Thyroid gland (tissue), 4 donors: Measurements from ENCODE around the gene ITPKB. TPM values are rescaled to one million over a fixed set of nuclear protein-coding genes. Genes with fewer than 3 reads are reported as not detected.

Experiments
- DNase-seq, 2 donors: peaks; one replicate each; pipeline ENCODE4 v3.0.0-alpha.2; 2019
- H3K27ac ChIP-seq, 3 donors: fragments of 200-600 bp; sonication (generic); 1 replicate in 2 of 3; 2 replicates in 1 of 3; pipeline ENCODE4 v1.5.1; 2016 to 2019; ENCODE audit warnings: mild to moderate bottlenecking in 1 of 3, moderate library complexity in 1 of 3
- H3K27me3 ChIP-seq: fragments of 200-600 bp; sonication (generic); one replicate; pipeline ENCODE4 v1.5.1; 2019
- H3K36me3 ChIP-seq, 2 donors: fragments of 200-600 bp; sonication (generic); one replicate each; pipeline ENCODE4 v1.5.1; 2016 to 2019
- H3K4me1 ChIP-seq, 2 donors: fragments of 200-600 bp; sonication (generic); one replicate each; pipeline ENCODE4 v1.5.1; 2017 to 2019
- H3K4me3 ChIP-seq, 3 donors: fragments of 200-600 bp; sonication (generic); replicated peaks in 1 of 3; 1 replicate in 2 of 3; 2 replicates in 1 of 3; pipeline ENCODE4 v1.5.1; 2016; ENCODE audit warnings: mild to moderate bottlenecking in 1 of 3
- H3K9me3 ChIP-seq: fragments of 200-600 bp; sonication (generic); one replicate; pipeline ENCODE4 v1.5.1; 2017
- POLR2A ChIP-seq, 2 donors: fragments of 450-650 bp; IDR thresholded peaks; one replicate each; pipeline ENCODE4 v1.6.1; 2017; ENCODE audit warnings: antibody characterized with exemption in 2 of 2, mild to moderate bottlenecking in 2 of 2, moderate library complexity in 1 of 2
- WGBS, 2 donors: methylation state at CpG; one replicate each; pipeline ENCODE4 v1.1.5; 2017; 5-methylcytosine and 5-hydroxymethylcytosine counted together
- intact Hi-C: fragments of 100-400 bp; cut with DNase I; formaldehyde crosslinking; loops from one replicate; pipeline ENCODE4 v1.15.1; 2023
- total RNA-seq, 4 donors: library from RNA; depleted of rRNA; stranded (reverse); fragments of >200 nt; gene quantifications; one replicate each; pipeline ENCODE4 v1.2.3, GENCODE V29; 2016
- TF ChIP-seq, protein P1 (sequence below), 6 experiments: fragments of 200-600 bp in 3 of 6; fragments of 450-650 bp in 3 of 6; sonication (generic) in 3 of 6; IDR thresholded peaks; one replicate each; pipeline ENCODE4 v1.5.1; 2016 to 2019; ENCODE audit warnings: antibody characterized with exemption in 6 of 6, mild to moderate bottlenecking in 2 of 6, inconsistent platforms in 1 of 6, moderate library complexity in 1 of 6

The ITPKB gene
- total RNA-seq, 4 donors from 2014 or later, result 19.1 to 24.0 (median 22.2) TPM

DNA sequence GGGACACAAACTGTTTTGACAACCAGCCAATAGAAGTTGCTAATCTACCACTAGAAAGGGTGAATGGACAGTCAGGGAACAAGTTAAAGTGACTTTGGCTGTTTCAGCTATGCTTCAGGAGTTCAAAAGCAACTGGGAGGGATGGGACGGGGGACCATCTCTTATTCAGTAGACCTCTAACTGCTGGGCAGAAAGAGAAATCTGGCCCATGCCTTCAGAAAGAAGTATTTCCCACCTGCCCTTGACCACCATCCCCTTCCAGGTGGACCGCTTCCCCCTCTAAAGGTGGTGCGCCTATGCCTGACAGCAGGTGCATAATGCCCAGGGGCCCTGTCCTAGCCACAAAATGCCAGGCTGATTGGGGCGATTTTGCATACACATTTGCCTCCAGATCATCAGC lies 5.2 kb downstream of the ITPKB start:
- no peak overlapping the region for H3K4me3 ChIP-seq
- no peaks in the 10 kb centered on the region for H3K36me3 ChIP-seq
- TF ChIP-seq POLR2A (IDR thresholded peaks at IDR 0.05), result no peak
- TF ChIP-seq, protein P1, sequence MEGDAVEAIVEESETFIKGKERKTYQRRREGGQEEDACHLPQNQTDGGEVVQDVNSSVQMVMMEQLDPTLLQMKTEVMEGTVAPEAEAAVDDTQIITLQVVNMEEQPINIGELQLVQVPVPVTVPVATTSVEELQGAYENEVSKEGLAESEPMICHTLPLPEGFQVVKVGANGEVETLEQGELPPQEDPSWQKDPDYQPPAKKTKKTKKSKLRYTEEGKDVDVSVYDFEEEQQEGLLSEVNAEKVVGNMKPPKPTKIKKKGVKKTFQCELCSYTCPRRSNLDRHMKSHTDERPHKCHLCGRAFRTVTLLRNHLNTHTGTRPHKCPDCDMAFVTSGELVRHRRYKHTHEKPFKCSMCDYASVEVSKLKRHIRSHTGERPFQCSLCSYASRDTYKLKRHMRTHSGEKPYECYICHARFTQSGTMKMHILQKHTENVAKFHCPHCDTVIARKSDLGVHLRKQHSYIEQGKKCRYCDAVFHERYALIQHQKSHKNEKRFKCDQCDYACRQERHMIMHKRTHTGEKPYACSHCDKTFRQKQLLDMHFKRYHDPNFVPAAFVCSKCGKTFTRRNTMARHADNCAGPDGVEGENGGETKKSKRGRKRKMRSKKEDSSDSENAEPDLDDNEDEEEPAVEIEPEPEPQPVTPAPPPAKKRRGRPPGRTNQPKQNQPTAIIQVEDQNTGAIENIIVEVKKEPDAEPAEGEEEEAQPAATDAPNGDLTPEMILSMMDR (IDR thresholded peaks at IDR 0.05), result no peak
- H3K27ac ChIP-seq, result peak overlapping the region in 2 of 3 donors; percentile 6 to 64
- no peak for DNase-seq
- 87 to 100% methylated on average over 4 of the region's 4 CpGs for WGBS, 2 donors
- no peaks in the 10 kb centered on the region for H3K9me3 ChIP-seq
- intact Hi-C loops, result loop anchor here (10.0 kb wide), 1 partner anchor 99 kb away; no protein-coding TSS in a partner anchor
- no peaks in the 10 kb centered on the region for H3K27me3 ChIP-seq
- H3K4me1 ChIP-seq, result peaks cover 14 to 36% of the 10 kb centered on the region in 2 donors

GRCh38 chr1:226733304-226733703 lies 5.8 kb downstream of the ITPKB start:
- Histone ChIP-seq H3K9me3 (no peaks in the 10 kb centered on the region), H3K4me1 (peaks cover 14 to 36% of the 10 kb centered on the region in 2 donors), H3K27me3 (no peaks in the 10 kb centered on the region), H3K27ac (peak overlapping the region in 2 of 3 donors; percentile 6 to 64), H3K36me3 (no peaks in the 10 kb centered on the region), H3K4me3 (no peak overlapping the region)
- WGBS, 2 donors, result 17 to 25% methylated on average over 4 of the region's 4 CpGs
- intact Hi-C loops, result loop anchor here (10.0 kb wide), 1 partner anchor 99 kb away; no protein-coding TSS in a partner anchor
- DNase-seq, result peak; percentile 55 to 57
- TF ChIP-seq, protein P1 (IDR thresholded peaks at IDR 0.05), result no peak
- TF ChIP-seq POLR2A (IDR thresholded peaks at IDR 0.05), result no peak

DNA sequence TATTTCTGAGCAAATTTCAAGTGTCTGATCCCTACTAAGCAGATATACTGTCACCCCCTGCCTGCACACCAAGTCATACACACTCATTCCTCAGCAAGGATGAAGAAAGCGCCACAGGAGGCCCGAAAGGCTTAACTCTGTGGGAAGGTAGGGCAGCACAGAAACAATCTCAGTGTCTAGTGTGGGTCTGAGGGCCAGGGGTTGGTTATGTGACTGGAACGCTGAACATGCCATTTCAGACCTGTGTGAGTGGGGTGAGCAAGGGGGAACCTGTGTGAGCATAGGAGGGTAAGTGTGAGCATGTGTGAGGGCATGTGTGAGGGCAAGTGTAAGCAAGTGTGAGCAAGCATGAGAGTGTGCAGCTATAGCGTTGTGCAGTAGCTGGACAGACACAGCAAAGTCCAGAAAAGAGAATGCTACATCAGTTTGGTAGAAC lies 6.2 kb downstream of the ITPKB start:
- Histone ChIP-seq H3K4me1 (peaks cover 14 to 36% of the 10 kb centered on the region in 2 donors), H3K9me3 (no peaks in the 10 kb centered on the region), H3K4me3 (no peak overlapping the region), H3K27me3 (no peaks in the 10 kb centered on the region), H3K27ac (peak overlapping the region in 1 of 3 donors; percentile 64), H3K36me3 (no peaks in the 10 kb centered on the region)
- no peak for TF ChIP-seq POLR2A (IDR thresholded peaks at IDR 0.05)
- TF ChIP-seq, protein P1 (IDR thresholded peaks at IDR 0.05), result no peak
- intact Hi-C loops, result loop anchor here (10.0 kb wide), 1 partner anchor 98 kb away; no protein-coding TSS in a partner anchor
- no peak for DNase-seq
- WGBS, 2 donors, result 77 to 89% methylated on average over 4 of the region's 4 CpGs

GRCh38 chr1:226731257-226731893 lies 7.7 kb downstream of the ITPKB start:
- Histone ChIP-seq H3K9me3 (no peaks in the 10 kb centered on the region), H3K27me3 (no peaks in the 10 kb centered on the region), H3K36me3 (no peaks in the 10 kb centered on the region), H3K27ac (no peak overlapping the region), H3K4me3 (no peak overlapping the region), H3K4me1 (peaks cover 14 to 28% of the 10 kb centered on the region in 2 donors)
- DNase-seq, result no peak
- TF ChIP-seq, protein P1 (IDR thresholded peaks at IDR 0.05), result no peak
- no peak for TF ChIP-seq POLR2A (IDR thresholded peaks at IDR 0.05)
- 87 to 88% methylated on average over 3 of the region's 3 CpGs for WGBS, 2 donors
- intact Hi-C loops, result loop anchor here (10.0 kb wide), 1 partner anchor 97 kb away; no protein-coding TSS in a partner anchor

GRCh38 chr1:226730836-226731235 lies 8.2 kb downstream of the ITPKB start:
- no peak for DNase-seq
- TF ChIP-seq POLR2A (IDR thresholded peaks at IDR 0.05), result no peak
- TF ChIP-seq, protein P1 (IDR thresholded peaks at IDR 0.05), result no peak
- H3K27ac ChIP-seq, result no peak overlapping the region
- no peaks in the 10 kb centered on the region for H3K36me3 ChIP-seq
- no peaks in the 10 kb centered on the region for H3K9me3 ChIP-seq
- intact Hi-C loops, result loop anchor here (10.0 kb wide), 1 partner anchor 96 kb away; no protein-coding TSS in a partner anchor
- 79 to 87% methylated on average over 3 of the region's 3 CpGs for WGBS, 2 donors
- no peaks in the 10 kb centered on the region for H3K27me3 ChIP-seq
- H3K4me1 ChIP-seq, result peaks cover 14 to 22% of the 10 kb centered on the region in 2 donors
- H3K4me3 ChIP-seq, result no peak overlapping the region
